Measurements from ENCODE around the gene SHB. TPM values are rescaled to one million over a fixed set of nuclear protein-coding genes. Genes with fewer than 3 reads are reported as not detected.

SHB gene
- polyA plus RNA-seq, 3 donors, result 17.4 to 20.0 (median 17.9) TPM

- DNase-seq, result no peak
These were observed 39.0 kb downstream of the SHB start for GRCh38 chr9:38029915-38030638.

GRCh38 chr9:38027714-38028113 is 41.3 kb downstream of the SHB start:
- no peak for DNase-seq

- DNase-seq, result no peak
These were observed 42.0 kb downstream of the SHB start for GRCh38 chr9:38026840-38027527.

DNA sequence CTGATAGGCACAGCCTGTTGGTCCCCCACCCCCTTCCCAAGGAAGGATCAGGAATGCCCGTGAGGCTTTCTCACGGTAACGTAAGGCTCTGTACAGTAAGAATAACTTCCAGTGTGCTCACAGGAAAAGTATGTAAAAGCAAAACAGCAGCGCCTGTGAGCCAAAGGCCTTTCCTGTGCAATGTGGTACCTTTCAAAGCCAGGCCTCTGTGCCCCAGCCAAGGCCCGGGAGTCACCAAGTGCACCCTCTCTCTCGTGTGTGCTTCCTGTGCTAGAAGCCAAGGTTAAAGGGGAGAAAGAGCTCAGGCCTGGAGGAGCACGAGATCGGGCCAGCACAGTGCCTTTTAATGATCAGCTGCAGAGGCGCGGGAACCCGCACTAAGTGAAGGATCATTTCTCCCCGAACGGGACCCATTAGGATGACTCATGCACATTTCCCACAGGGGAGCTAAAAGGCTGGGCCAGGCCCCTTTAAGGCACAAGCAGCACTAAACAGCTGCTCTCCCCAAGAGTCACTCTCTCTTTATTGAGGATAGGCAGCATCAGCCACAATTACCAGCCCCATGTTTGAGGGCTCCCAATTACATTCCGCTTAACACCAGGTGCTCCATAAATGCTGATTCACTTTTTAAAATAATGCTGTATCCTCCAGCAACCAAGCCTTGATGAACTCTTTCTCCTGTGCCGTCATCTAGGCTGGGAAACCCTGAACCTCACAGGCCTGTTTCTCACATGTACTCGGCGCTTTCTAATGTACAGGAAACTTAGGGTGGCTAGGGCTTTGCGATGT is 42.8 kb downstream of the SHB start:
- DNase-seq, result no peak

DNA sequence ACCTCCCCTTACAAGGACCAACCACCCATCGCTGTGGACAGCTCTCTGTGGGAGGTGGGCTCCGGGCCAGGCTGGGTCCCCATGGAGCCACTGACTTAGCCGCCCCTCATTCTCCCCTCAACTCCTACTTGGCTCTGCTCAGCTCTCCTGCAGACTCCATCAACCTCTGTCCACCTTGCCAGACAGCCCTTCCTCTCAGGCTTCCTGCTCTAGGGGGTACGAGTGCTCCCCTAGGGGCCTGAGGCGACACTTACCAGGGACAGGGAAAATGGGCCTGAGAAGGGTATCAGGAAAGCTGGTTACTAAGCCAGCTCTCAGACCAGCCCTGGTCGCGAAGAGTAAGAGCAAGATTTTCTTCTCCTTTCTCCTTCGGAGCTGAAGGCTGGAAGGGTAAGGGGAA is 43.9 kb downstream of the SHB start:
- no peak for DNase-seq

GRCh38 chr9:38024036-38024681 is 44.9 kb downstream of the SHB start:
- no peak for DNase-seq

- no peak for DNase-seq
These were observed 45.4 kb downstream of the SHB start for GRCh38 chr9:38023661-38024035.

DNA sequence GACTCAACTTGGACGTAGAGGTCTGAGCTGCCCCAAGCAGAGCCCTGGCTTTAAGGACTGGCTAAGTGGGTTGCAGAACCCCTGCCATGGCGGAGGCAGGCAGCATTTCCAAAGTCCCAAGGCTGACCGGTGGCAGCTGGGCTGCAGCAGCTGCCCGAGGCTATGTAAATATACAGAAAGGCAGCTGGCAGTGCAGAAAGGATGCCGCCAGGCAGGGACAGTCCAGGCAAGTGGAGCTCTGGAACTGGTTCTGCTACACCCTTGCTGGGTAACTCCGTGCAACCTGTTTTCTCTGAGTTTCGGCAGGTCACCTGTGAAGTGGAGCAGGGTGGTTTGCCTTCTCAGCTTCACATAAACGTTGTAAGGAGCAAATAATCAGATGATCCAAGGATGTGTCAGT is 46.0 kb downstream of the SHB start:
- no peak for DNase-seq

- DNase-seq, result no peak
These were observed 46.7 kb downstream of the SHB start for GRCh38 chr9:38022203-38022895.

DNA sequence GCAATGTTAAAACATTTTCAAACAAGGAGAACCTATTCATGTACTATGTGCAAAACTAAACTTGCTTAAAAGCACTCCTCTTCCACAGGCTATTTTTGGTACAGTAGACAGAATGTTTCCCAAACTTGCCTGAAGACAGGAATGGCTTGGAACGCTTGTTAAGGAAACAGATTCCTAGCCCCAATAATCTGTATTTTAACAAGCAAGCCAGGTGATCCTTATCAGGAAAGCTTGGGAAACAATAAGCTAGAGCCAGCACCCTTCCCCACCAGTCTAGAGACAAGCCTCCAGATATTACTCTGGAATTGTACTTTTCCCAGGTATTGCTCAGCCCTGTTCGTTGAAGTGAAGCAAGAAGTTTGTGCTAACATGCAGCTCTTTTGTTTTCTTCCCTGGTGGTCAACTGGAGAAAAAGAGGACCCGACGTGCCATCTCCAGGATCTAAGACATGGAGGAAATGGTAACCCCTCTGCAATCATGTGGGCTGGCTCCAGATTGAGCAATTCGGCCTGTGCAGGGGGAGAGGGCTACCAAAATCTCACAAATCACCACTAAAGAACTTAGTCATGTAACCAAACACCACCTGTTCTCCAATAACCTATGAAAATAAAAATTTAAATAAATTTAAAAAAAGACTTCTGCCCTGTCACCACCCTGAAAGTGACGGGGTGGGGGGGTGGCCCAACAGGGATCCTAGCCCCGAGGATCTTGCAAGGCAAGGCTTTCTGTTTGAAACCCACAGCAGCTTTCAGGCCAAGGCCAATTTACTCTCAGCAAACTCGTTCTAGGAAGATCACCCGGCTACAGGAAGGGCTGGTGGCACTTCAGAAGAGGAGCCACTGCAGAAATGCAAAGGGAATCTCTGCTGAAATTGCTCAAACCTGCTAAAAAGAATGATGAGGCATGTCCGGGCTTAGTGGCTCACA is 48.6 kb downstream of the SHB start:
- no peak for DNase-seq

GRCh38 chr9:38019731-38020130 is 49.3 kb downstream of the SHB start:
- DNase-seq, result no peak

DNA sequence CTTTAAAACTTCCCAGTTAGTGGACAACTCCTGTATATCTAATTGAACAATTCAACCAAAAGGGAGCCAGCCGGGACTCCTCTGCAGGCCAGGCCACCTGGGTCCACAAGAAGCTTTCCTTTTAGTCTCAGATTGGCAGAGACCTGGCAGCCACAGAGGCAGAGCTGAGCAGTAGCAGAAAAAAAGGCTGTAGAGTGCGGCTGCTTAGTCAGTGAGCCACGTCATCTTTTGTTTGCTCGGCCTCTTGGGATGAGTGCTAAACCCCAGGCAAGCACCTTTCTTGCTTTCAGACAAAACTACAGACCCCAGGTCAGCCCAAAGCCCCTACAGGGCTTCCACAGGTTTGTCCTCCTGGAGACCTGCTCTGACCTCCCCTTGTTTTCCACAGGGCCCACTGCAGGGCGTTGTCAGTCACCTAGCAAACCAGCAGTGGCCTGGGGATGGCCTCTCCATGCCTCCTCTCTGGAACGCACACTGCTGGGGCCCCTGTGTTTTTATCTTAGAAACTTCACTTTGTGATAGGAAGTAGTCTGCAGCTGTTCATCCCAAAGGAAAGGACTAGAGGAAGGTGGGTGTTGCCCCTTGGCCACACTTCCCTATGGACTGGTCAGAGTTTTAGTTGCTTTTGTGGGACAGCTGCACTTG is 49.9 kb downstream of the SHB start:
- no peak for DNase-seq

- no peak for DNase-seq
These were observed 50.6 kb downstream of the SHB start for GRCh38 chr9:38018241-38018957.

GRCh38 chr9:38017885-38018186 is 51.2 kb downstream of the SHB start:
- DNase-seq, result no peak

DNA sequence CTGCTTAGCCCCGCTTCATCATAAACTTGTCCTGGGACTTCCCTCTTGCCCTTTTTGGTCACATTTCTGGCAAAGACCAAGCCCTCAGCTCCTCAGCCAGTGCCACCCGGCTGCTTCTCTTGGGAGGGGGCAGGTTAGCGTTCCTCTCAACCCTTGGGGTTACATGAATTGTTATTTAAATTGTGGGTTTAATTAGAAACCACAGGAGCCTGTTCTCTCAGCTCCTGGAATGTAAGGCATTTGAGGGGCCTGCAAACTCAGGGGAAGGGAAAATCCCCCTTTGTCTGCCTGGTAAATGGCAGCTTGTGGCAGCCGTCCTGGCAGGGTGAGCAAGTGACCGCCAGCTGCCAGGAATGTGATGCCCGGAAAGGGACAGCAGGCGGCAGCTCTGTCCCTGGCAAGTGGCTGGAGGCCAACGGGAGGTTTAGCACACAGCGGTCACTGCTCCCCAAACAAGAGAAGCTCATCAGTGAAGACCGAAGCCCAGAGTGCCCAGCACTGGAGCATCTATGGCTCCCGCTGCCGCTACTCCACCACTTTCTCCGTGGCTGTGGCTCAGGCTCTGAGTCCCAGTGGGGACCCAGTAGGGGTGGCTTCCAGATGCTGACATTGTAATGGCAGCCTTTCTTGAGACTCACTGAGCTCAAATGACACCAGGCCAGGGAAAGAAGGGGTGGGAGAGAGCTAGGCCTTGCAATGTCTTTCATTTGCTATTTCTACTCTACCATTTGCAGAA is 51.7 kb downstream of the SHB start:
- DNase-seq, result peak; percentile 66

- DNase-seq, result no peak
These were observed 52.5 kb downstream of the SHB start for GRCh38 chr9:38016375-38017135.

DNA sequence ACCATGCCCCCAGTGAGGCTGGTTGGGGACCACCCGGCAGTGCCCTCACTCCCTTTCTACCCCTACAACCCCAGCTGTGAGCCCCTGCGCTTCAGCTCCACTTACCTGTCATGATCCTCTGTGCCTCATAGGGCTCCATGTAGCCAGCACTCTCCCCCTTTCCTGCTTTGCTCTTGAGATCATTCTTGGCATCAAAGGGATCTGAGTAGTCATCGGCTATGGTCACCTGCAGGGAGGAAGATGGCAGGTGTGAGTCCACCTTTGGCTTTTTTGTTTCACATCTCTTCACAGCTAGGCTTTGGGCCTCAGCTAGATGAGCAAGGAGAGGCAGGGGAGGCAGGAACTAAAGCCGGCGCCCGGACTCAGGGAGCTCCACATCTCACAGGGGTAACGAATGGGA is 53.1 kb downstream of the SHB start:
- DNase-seq, result no peak

DNA sequence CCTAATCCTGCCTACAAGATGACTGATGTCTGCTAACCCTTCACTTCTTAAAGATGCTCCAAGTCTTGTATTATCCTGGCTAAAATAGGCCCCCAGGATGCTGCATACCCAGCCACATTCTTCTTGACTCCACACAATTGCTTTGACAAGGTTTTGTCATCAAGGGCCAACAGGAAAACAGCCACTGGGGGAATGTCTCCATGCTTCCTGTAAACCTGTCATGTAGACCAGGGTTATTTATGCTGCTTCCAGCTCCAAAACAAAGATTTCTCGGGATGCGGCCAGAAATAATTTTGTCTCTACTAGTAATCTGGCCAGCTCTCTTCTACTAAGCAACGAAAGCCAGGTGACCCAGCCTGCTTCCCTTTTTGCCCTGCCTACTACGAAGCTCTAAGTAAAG is 53.8 kb downstream of the SHB start:
- no peak for DNase-seq

Measured in renal pelvis (tissue), 4 donors.